Activated CD8-positive, alpha-beta T cell treated with anti-CD3 and anti-CD28 coated beads for 36 hours (primary cell): ENCODE data around the gene GALNT9. TPM values are rescaled to one million over a fixed set of nuclear protein-coding genes. Genes with fewer than 3 reads are reported as not detected.

Experiments used
- ATAC-seq: fragments of 200-7000 bp; cut with Tn5 transposase; one replicate; pipeline ENCODE4 v1.10.0; 2021; ENCODE audit warnings: mild to moderate bottlenecking, moderate library complexity
- CTCF ChIA-PET: fragments of 350-600 bp; sonication (Branson Sonifier 250); formaldehyde crosslinking; loops from one replicate; lab custom pipeline; 2021; ENCODE audit warnings: antibody characterized with exemption; lab: Charles Lee
- POLR2A ChIA-PET: fragments of 350-600 bp; sonication (Branson Sonifier 250); formaldehyde crosslinking; loops from one replicate; lab custom pipeline; 2021; ENCODE audit warnings: antibody characterized with exemption; lab: Charles Lee
- DNase-seq: peaks from one replicate; pipeline ENCODE4 v3.0.0-alpha.2; 2020
- H3K27ac Mint-ChIP-seq: one replicate; pipeline ENCODE4 v1.8.0; 2021; ENCODE audit warnings: mild to moderate bottlenecking, mixed read lengths
- H3K27me3 Mint-ChIP-seq: one replicate; pipeline ENCODE4 v1.8.0; 2021; ENCODE audit warnings: mixed read lengths
- H3K36me3 Mint-ChIP-seq: one replicate; pipeline ENCODE4 v1.8.0; 2021; ENCODE audit warnings: low read depth, mixed read lengths
- H3K4me1 Mint-ChIP-seq: one replicate; pipeline ENCODE4 v1.8.0; 2021; ENCODE audit warnings: low read depth, mixed read lengths
- H3K4me3 Mint-ChIP-seq: one replicate; pipeline ENCODE4 v1.8.0; 2021; ENCODE audit warnings: mild to moderate bottlenecking, moderate library complexity, mixed read lengths
- H3K9me3 Mint-ChIP-seq: one replicate; pipeline ENCODE4 v1.8.0; 2021; ENCODE audit warnings: mixed read lengths
- CTCF ChIP-seq: fragments of 200-600 bp; IDR thresholded peaks from one replicate; pipeline ENCODE4 v1.8.0; 2022; ENCODE audit warnings: antibody characterized with exemption, mild to moderate bottlenecking
- intact Hi-C: fragments of 100-400 bp; cut with micrococcal nuclease; formaldehyde crosslinking; loops from one replicate; pipeline ENCODE4 v1.10.0; 2022
- total RNA-seq, 2 experiments: library from RNA; stranded (reverse); gene quantifications; one replicate each; pipeline ENCODE4 v1.2.3, GENCODE V29; 2021

Gene GALNT9
- total RNA-seq, 2 experiments from 2014 or later: not detected

GRCh38 chr12:132250707-132251106 is 78.7 kb downstream of the GALNT9 start:
- Mint-ChIP-seq H3K36me3 (no peaks in the 10 kb centered on the region), H3K27me3 (no peaks in the 10 kb centered on the region), H3K27ac (no peak overlapping the region), H3K4me1 (no peaks in the 10 kb centered on the region), H3K9me3 (no peaks in the 10 kb centered on the region), H3K4me3 (no peak overlapping the region)
- intact Hi-C loops: no loop called here
- DNase-seq (no peak), ATAC-seq (no peak)
- POLR2A ChIA-PET: no interaction called here
- CTCF ChIA-PET: no interaction called here
- no peak for TF ChIP-seq CTCF

GRCh38 chr12:132249689-132250478 is 79.5 kb downstream of the GALNT9 start:
- DNase-seq (no peak), ATAC-seq (no peak)
- intact Hi-C loops: no loop called here
- ChIA-PET CTCF (no interaction called here), POLR2A (interaction anchor here (0.6 kb wide), 1 partner anchor 40 kb away, joined by 3 read pairs; no protein-coding TSS in a partner anchor)
- H3K4me3 Mint-ChIP-seq: no peak overlapping the region
- TF ChIP-seq CTCF: no peak
- no peaks in the 10 kb centered on the region for H3K27me3 Mint-ChIP-seq
- H3K36me3 Mint-ChIP-seq: no peaks in the 10 kb centered on the region
- no peak overlapping the region for H3K27ac Mint-ChIP-seq
- H3K4me1 Mint-ChIP-seq: no peaks in the 10 kb centered on the region
- H3K9me3 Mint-ChIP-seq: no peaks in the 10 kb centered on the region

- intact Hi-C loops: no loop called here
- ChIA-PET CTCF (no interaction called here), POLR2A (interaction anchor here (0.6 kb wide), 1 partner anchor 41 kb away, joined by 3 read pairs; no protein-coding TSS in a partner anchor)
- no peak for TF ChIP-seq CTCF
- H3K9me3 Mint-ChIP-seq: no peaks in the 10 kb centered on the region
- no peaks in the 10 kb centered on the region for H3K36me3 Mint-ChIP-seq
- H3K4me1 Mint-ChIP-seq: no peaks in the 10 kb centered on the region
- no peak overlapping the region for H3K27ac Mint-ChIP-seq
- H3K27me3 Mint-ChIP-seq: no peaks in the 10 kb centered on the region
- ATAC-seq: no peak
- DNase-seq: no peak
- no peak overlapping the region for H3K4me3 Mint-ChIP-seq
These were observed 80.8 kb downstream of the GALNT9 start for GRCh38 chr12:132248453-132249167.

- H3K4me3 Mint-ChIP-seq: no peak overlapping the region
- no peaks in the 10 kb centered on the region for H3K36me3 Mint-ChIP-seq
- no peaks in the 10 kb centered on the region for H3K27me3 Mint-ChIP-seq
- ChIA-PET POLR2A (no interaction called here), CTCF (no interaction called here)
- no peak overlapping the region for H3K27ac Mint-ChIP-seq
- DNase-seq (no peak), ATAC-seq (no peak)
- intact Hi-C loops: no loop called here
- no peak for TF ChIP-seq CTCF
- no peaks in the 10 kb centered on the region for H3K9me3 Mint-ChIP-seq
- no peaks in the 10 kb centered on the region for H3K4me1 Mint-ChIP-seq
These were observed 81.5 kb downstream of the GALNT9 start for GRCh38 chr12:132247718-132248452.
